Left cardiac atrium (tissue), 4 donors: ENCODE measurements around the gene SIRT5. TPM values are rescaled to one million over a fixed set of nuclear protein-coding genes. Genes with fewer than 3 reads are reported as not detected.

Source experiments
- ATAC-seq, 2 donors: fragments of 200-7000 bp; cut with Tn5 transposase; one replicate each; pipeline ENCODE4 v1.9.1; 2020; ENCODE audit warnings: mild to moderate bottlenecking in 2 of 2, moderate library complexity in 2 of 2
- DNase-seq: peaks from one replicate; pipeline ENCODE4 v3.0.0-alpha.2; 2020
- intact Hi-C, 2 donors: fragments of 100-400 bp; cut with DNase I; formaldehyde crosslinking; loops; one replicate each; pipeline versions ENCODE4 v1.14.1 to v1.15.1; 2022 to 2023
- long read RNA-seq: library from polyadenylated mRNA; unstranded; transcript quantifications from one replicate; pipeline ENCODE4 v2.0.0, GENCODE V29; 2021
- total RNA-seq, 2 donors: library from RNA; stranded (reverse); fragmentation: NEBNext Ultra II Directional; extraction: Animal tissue kit (Norgen Biotek cat#: 25700); gene quantifications; one replicate each; pipeline ENCODE4 v1.2.1, GENCODE V29; 2021
- donor health status: DM: no; HTN: yes; CAD: no.
- donor health status: DM: no; HTN: yes; CAD: no; lungs with severe emphysema.
- donor health status: DM: yes; HTN: yes; CAD: no.
- donor health status: Dilated cardiomyopathy.

SIRT5 gene
- 10 to 100 TPM; 24.3 to 37.6 TPM for total RNA-seq
- long read RNA-seq, full-length matches to known transcripts, result 7 of 47 reads
- long read RNA-seq, partial matches to known transcripts, result 12 of 47 reads
- long read RNA-seq, other reads (novel, unspliced or antisense), result 28 of 47 reads

DNA sequence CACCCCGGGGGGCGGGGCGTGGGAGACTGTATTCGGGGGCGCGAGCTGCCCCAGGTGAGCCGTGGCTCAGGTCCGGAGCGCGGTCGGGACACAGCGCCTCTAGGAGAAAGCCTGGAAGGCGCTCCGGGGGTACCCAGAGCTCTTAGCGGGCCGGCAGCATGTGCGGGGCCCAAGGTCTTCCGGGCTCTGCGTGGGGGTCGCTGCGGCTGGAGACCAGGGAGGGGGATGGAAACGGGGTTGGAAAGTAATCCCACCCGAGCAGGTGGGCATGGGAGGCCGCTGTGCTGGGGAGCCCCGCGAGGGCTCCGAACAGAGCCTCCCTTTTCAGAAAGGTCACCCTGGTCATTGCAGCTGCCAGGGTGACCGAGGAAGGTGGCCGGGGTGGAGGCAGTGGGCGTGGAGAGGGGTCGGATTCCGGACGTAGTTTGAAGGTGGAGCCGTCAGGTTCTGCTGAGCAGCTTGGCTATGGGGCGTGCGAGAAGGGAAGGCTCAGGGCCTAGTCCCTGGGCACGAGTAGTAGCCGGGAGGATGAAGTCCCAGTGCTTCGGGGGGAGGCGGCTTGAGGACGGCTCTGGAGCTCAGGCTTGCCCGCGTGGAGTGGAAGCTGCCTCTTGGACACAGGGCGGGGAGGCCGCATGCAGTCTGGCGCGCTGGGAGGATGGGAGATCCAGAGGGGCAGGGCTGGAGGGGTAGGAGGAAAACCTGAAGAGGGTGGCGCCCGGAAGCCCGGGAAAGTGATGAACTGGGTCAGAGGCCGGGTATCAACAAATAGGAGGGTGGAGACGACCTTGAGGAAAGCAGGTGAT, at the start of gene SIRT5:
Gene SIRT5, plus strand, starts transcription at position 31 of the 806 bp plus-strand sequence. CDS start 9,510 bp downstream, outside the sequence.
- ATAC-seq (peak; percentile 70 to 79), DNase-seq (peak; percentile 85)
- intact Hi-C loops, result loop anchor here in 1 of 2 donors (10.0 kb wide), 1 partner anchor 90 kb away; the partner anchor contains the start of gene GFOD1

- DNase-seq (no peak), ATAC-seq (no peak)
- intact Hi-C loops, result no loop called here
Measured at GRCh38 chr6:13524801-13525508, 49.4 kb upstream of the SIRT5 start.

GRCh38 chr6:13526357-13526726, 48.1 kb upstream of the SIRT5 start:
- no peak for DNase-seq
- intact Hi-C loops, result no loop called here
- no peak for ATAC-seq

- intact Hi-C loops, result no loop called here
- ATAC-seq, result peak; percentile 76 to 83
- no peak for DNase-seq
Measured at GRCh38 chr6:13526727-13527670, 47.4 kb upstream of the SIRT5 start.

DNA sequence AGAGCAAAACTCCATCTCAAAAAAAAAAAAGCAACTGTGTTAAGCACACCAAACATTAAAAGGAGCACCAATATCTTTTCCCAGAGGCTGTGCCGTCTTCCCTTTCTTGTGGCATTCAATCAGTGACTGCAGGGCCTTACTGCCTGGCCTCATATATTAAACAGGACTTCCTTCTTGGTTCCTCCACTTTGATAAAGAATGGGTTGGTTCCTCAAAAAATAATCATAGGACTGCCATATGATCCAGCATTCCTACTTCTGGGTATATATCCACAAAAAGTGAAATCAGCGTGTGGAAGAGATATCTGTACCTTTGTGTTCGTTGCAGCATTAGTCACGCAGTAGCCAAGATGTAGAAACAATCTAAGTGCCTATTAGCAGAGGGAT, 46.7 kb upstream of the SIRT5 start:
- ATAC-seq (no peak), DNase-seq (no peak)
- intact Hi-C loops, result no loop called here

- intact Hi-C loops, result no loop called here
- ATAC-seq (no peak), DNase-seq (no peak)
Measured at GRCh38 chr6:13528232-13528631, 46.2 kb upstream of the SIRT5 start.

DNA sequence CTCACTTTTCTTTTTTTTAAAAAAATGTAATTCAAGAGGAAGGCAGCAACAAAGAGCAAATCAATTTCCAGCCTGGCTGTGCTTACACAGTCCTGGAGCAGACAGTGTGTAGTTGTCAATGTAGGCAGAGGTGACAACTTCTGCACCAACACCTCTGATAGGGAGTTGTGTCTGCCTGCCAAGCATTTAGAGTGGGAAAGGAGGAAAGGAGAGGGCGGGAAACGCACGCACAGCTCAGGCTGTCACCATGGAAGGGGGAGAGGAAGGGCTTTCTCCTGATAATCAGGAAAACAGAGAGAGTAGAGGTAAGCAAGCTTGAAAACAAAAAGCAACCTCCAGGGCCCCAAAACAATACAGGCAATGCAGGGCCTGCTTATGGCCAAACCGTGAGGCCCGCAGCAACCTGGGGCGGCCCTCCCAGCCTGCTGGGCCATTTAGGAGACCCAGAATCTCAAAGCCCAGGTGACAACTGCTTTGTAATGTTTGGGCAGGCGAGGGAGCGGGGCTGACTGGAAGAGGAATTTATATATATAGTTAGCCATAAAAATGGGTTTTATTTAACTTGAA, 45.5 kb upstream of the SIRT5 start:
- peak; percentile 76 to 83 for ATAC-seq
- no peak for DNase-seq
- intact Hi-C loops, result no loop called here

DNA sequence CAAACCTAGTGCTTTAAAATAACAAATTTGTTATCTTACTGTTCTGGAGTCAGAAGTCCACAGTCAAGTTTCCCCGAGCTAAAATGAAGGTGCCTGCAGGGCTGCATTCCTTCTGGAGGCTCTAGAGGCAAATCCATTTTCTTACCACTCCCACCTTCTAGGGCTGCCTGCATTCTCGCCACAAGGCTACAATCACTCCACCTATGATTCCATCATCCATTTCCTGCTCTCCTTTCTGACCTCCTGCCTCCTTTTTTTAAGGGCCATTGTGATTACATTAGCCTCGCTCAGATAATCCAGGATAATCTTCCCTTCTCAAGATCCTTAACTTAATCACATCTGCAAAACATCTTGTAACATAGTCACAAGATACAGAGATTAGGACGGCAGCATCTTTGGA, 42.4 kb upstream of the SIRT5 start:
- ATAC-seq (no peak), DNase-seq (no peak)
- intact Hi-C loops, result loop anchor here in 1 of 2 donors (5.0 to 10.0 kb wide), 2 partner anchors 47 to 190 kb away; partner anchors contain the start of gene GFOD1

GRCh38 chr6:13534536-13534935, 39.9 kb upstream of the SIRT5 start:
- intact Hi-C loops, result loop anchor here in 1 of 2 donors (5.0 to 10.0 kb wide), 2 partner anchors 50 to 192 kb away; partner anchors contain the start of gene GFOD1
- no peak for DNase-seq
- ATAC-seq, result peak in 1 of 2 donors; percentile 40

GRCh38 chr6:13535306-13535705, 39.1 kb upstream of the SIRT5 start:
- no peak for DNase-seq
- intact Hi-C loops, result loop anchor here in 1 of 2 donors (10.0 kb wide), 1 partner anchor 51 kb away; the partner anchor contains the start of gene GFOD1
- peak in 1 of 2 donors; percentile 59 for ATAC-seq

GRCh38 chr6:13536796-13537526, 37.4 kb upstream of the SIRT5 start:
- intact Hi-C loops, result loop anchor here in 1 of 2 donors (10.0 kb wide), 1 partner anchor 52 kb away; the partner anchor contains the start of gene GFOD1
- ATAC-seq (no peak), DNase-seq (no peak)

DNA sequence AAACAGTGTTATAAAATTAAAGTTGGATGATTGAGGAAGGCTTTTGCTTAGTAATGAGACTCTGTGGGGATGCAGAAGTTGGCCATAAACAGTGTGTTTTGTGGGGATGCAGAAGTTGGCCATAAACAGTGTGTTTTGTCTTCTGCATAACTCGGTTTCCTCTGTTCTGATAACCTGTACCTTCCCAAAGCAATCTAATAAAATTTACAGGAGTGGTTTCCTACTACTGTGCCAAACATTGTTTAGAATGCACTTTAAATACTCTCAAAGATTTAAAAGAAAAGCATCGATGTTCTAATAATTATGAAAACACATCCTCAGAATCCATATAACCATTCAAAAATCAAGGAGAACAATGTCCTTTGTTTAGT, 36.9 kb upstream of the SIRT5 start:
- intact Hi-C loops, result loop anchor here in 1 of 2 donors (10.0 kb wide), 1 partner anchor 53 kb away; the partner anchor contains the start of gene GFOD1
- DNase-seq (no peak), ATAC-seq (peak in 1 of 2 donors; percentile 34)

DNA sequence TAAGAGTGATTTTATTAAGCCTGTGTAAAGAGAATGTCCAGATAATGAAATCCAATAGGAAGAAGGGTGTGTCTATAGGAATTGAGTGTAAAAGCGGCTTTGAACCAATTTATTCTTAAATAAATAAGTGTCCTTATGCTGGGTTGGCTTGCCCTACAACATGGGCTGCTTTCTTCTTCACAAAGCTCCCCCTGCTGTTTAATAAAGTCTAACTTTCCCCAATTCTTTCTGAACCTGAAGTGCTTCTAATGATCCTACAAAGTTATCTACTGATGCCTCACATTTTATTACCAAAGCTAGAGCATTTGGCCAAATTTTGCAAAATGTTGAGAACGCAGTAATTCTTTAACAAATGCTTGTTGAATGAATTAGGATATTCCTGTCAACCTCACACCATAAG, 36.3 kb upstream of the SIRT5 start:
- DNase-seq, result no peak
- peak; percentile 59 to 62 for ATAC-seq
- intact Hi-C loops, result loop anchor here (2.0 to 10.0 kb wide), 3 partner anchors 51 to 199 kb away; partner anchors contain the start of gene GFOD1 (in 2 of the 2)

DNA sequence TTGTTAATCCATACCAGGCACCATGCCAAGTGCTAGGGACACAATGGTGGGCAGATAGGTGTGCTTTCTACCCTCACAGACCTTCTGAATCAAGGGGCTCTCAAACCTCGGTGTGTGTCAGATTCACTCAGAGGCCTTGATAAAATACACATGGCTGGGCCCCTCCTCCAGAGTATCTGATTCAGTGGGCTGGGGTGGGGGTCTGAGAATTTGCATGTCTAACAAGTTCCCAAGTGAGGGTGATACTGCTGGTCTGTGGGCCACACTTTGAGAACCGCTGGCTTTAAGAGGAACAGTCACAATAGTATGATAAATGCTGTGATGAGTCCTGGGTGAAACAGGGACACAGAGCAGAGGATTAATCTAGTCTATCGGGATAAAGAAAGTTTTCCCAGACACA, 35.8 kb upstream of the SIRT5 start:
- DNase-seq (no peak), ATAC-seq (no peak)
- intact Hi-C loops, result loop anchor here (2.0 to 10.0 kb wide), 3 partner anchors 52 to 200 kb away; partner anchors contain the start of gene GFOD1 (in 2 of the 2)

DNA sequence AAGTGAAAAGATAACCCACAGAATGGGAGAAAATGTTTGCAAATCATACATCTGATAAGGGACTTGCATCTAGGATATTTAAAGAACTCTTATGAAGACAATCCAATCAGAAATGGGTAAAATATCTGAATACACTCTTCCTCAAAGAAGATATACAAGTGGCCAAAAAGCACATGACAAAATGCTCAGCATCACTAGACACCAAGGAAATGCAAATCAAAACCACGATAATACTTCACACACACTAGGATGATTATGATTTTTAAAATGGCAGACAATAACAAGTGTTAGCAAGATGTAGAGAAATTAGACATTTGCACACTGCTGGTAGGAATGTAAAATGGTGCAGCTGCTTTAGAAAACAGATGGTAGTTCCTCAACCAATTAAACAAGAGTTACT, 34.8 kb upstream of the SIRT5 start:
- DNase-seq, result no peak
- intact Hi-C loops, result loop anchor here (2.0 to 10.0 kb wide), 3 partner anchors 53 to 201 kb away; partner anchors contain the start of gene GFOD1 (in 2 of the 2)
- no peak for ATAC-seq

GRCh38 chr6:13541496-13541895, 32.9 kb upstream of the SIRT5 start:
- DNase-seq, result no peak
- intact Hi-C loops, result no loop called here

DNA sequence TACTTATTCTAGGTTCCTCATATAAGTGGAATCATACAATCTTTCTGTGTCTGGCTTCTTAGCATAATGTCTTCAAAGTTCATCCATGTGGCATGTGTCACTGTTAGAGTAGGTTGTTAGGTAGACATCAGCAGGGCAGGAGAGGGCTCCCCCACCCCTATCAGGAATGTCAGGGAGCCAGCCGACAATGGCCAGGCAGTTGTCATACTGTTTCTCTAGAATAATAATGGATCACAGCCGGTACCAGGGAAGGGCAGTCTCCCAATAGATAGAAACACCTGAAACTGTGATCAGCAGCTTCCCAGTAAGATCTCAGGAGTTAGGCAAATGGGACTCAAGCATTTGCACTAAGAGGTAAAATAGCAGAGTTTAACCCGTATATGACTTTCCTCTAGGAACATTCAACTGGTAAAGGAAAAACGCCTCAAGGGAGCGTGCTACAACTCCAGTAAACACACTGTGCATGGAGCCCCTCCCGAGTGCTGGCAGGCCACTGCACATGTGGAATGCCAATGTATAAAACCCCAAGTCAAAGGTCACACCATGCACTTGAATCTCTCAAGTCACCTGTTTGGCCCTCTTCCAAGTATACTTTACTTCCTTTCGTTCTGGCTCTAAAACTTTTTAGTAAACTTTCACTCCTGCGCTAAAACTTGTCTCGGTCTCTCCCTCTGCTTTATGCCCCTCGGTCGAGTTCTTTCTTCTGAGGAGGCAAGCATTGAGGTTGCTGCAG, 29.8 kb upstream of the SIRT5 start:
- no peak for ATAC-seq
- intact Hi-C loops, result no loop called here

More at GRCh38 chr6:13541496-13541895, 32.9 kb upstream of the SIRT5 start:
- ATAC-seq, result no peak

More for the DNA sequence above, 29.8 kb upstream of the SIRT5 start:
- DNase-seq, result no peak
